Suppressor macrophage (primary cell): ENCODE results near the gene SORCS3.

ENCODE experiments used
- DNase-seq, 4 experiments: peaks; one replicate each; pipeline ENCODE4 v3.0.0-alpha.2; 2020 to 2022

SORCS3 gene

DNA sequence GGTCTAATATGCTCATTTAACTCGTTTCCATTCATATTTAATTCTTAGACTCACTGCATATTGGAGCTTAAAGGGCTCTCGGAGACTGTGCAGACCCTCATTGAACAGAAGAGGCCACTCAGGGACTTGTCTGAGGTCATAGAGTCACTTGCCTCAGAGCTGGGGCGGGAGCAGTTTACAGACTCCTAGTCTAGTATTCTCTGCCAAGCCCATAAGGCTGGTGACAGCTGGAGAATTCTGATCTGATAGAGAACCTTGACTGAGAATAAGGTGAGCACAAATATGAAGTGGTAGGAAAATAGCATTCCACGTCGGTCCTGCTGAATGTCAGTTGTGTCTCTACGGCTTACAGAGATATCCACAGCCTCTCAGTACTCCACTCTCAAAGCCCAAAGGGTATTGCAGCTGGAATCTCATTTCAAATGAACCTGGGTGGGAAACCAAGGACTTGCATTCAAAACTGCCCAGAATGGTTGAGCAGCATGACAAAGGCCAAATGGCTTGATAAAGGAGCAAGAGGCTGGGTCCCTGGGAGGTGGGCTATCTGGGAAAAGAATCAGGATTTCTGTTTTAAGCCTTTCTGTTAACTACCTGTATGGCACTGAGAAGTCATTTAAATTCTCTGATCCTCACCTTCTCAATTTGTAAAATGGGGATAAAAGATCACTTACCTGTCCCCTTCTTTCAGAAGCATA is 283.2 kb downstream of the SORCS3 start:
- no peak for DNase-seq

GRCh38 chr10:104925232-104925851 is 284.3 kb downstream of the SORCS3 start:
- DNase-seq = peak; percentile 48 to 67 (median 64)

GRCh38 chr10:104928734-104929133 is 287.6 kb downstream of the SORCS3 start:
- no peak for DNase-seq

GRCh38 chr10:104931612-104932134 is 290.6 kb downstream of the SORCS3 start:
- DNase-seq = no peak

GRCh38 chr10:104935656-104936055 is 294.6 kb downstream of the SORCS3 start:
- no peak for DNase-seq

GRCh38 chr10:104937567-104937966 is 296.5 kb downstream of the SORCS3 start:
- no peak for DNase-seq

- DNase-seq = no peak
Observed at GRCh38 chr10:104938031-104938430, 296.9 kb downstream of the SORCS3 start.

DNA sequence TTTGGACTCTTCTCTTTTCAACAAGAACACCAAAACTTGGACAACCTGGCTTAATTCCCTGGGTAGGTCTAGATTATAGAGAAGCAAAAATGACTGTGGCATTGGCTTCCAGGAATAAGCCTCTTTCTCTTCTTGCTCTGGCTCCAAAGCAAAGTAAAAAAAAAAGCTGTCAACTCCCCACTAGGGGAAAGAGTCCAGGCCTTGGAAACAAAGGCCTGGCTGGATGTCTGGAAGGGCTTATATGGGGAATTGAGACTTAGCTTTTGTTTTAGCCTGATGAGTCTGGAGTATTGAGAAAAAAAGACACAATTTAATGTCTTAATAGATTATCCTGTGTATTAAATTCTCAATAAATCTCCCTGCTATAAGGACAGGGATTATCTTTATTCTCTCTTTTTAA is 300.6 kb downstream of the SORCS3 start:
- DNase-seq = no peak

- no peak for DNase-seq
Observed at GRCh38 chr10:104947314-104947713, 306.2 kb downstream of the SORCS3 start.

DNA sequence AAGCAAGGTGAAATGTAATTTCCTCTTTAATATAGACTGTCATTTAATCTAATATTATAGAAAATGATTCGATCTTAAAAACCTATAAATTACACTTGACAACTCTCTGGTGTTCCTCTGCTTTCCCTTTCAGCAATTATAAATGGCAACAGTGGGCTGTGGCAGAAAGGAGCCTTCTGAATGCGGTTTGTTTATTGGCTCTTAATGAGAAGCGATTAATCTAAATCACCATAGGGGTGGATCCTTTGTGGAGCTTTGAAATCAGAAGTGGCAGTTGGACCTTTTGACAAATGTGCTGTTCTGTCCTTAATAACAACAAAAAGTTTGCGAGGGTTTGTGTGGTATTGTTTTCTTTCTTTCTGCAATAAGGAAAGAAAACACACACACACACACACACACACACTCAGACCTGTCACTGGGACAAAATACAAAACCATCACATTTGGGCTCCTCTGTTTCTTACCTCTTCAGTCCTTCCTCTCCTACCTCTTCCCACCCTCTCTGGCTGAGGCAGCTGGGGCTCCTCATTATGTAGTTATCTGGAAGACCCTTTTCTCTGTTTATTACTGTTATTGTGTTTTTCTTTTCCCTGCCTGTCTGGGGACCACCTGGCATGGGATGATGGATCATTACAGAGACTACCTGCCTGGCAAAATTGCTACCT is 316.2 kb downstream of the SORCS3 start:
- no peak for DNase-seq

GRCh38 chr10:104966563-104967297 is 325.6 kb downstream of the SORCS3 start:
- DNase-seq = no peak

GRCh38 chr10:104980368-104980767 is 339.3 kb downstream of the SORCS3 start:
- no peak for DNase-seq

DNA sequence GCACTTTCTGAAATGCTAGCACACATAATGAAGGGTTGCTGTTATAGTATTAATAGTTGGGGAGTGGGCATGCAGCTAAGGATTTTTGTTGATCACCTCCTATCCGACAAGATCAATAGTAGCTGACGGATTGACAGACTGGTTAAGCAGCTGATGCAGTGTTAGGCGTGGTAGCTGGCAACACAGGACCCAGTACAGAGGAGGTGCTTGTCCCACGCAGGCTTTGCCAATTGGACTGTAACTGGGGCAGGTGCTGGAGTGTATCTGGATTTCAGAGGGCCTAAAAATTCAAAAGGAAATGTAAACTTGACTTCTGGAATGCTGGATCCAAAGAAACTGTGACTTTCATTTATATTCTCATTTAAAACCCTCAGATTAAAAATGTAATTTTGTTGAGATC is 340.9 kb downstream of the SORCS3 start:
- DNase-seq = no peak

GRCh38 chr10:104988686-104989085 is 347.6 kb downstream of the SORCS3 start:
- DNase-seq = no peak

DNA sequence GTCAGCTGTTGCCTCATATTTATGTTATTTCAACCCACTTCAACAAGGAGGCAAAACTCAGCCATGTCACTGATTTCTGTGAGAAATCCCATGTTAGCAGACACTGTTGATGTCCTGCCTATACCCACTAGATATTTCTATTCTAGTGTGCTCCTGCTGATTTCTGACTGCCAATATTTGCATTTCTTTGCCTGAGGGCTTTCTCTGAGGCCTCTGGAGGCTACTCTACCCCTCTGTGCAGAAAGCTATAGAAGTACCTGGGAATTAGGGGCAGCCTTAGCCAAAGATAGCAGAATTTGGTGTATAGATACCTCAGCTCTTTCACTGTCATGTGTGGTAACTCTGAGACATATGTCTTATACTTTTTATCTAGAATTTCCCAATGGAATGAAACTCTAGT is 348.8 kb downstream of the SORCS3 start:
- no peak for DNase-seq

- DNase-seq = no peak
Observed at GRCh38 chr10:104993085-104993484, 352.0 kb downstream of the SORCS3 start.

DNA sequence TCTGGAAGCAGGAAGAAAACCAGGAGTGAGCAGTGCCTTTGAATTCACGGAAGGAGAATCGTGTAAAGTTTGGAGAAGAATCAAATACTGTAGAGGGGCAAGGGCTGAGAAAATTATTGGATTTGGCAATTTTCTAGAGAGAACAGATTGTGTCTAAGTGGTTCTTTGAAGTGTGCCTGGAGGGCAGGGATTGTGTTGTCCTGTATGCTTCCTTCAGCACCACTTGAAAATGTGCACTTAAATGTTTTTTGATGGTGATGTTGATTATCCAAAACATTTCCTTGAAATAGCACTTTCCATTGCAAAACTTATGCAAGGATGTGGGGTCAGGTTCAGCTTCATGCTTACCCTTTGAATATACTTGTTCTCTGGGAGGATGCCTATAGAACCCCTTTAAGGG is 360.2 kb downstream of the SORCS3 start:
- DNase-seq = no peak

DNA sequence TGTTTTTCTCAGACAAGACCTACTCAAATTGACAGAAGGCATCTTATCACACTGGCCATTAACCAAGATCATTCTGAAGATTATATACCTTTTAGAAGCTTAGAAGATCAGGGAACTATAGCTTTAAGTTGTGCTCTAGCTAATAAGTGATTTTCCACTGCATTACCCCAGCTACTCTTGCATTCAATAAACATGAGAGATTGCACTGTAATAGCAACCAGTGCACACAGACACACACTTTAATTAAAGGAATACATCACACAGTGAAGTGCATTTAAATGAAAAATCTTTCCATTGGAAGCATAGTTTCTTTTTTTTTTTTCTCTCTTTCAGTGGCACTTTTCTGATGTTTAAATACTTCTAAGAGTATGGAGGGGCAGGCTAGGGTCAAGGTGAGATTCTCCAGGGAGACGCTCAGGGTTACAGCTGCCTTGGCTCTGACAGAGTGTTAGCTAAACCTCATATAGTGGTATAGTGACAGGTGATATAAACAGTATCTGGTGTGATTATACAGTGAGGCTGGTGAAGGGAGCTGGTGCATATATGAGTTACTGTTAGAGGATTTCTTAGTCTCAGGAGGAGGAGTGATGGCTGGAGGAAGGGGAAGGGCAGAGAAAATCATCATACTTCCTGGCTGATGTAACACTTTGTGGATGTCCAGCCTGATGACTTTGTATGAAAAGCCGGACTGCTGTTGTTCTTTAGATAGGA is 369.5 kb downstream of the SORCS3 start:
- DNase-seq = no peak

GRCh38 chr10:105017116-105017515 is 376.0 kb downstream of the SORCS3 start:
- DNase-seq = no peak

- DNase-seq = no peak
Observed at GRCh38 chr10:105017691-105018090, 376.6 kb downstream of the SORCS3 start.

- no peak for DNase-seq
Observed at GRCh38 chr10:105023211-105024111, 382.4 kb downstream of the SORCS3 start.
